CD4-positive, alpha-beta T cell treated with Interleukin-10 for 1 hour (primary cell): ENCODE results near the gene PYDC2.

Experiments
- DNase-seq: peaks from one replicate; pipeline ENCODE4 v3.0.0-alpha.2; 2020

PYDC2 gene

GRCh38 chr3:191461113-191461595 lies at the start of gene PYDC2:
Gene PYDC2 (plus strand): TSS chr3:191461163. CDS start chr3:191461163, 0 bp downstream.
- DNase-seq: no peak

GRCh38 chr3:191412759-191413158 lies 48.2 kb upstream of the PYDC2 start:
- no peak for DNase-seq

GRCh38 chr3:191414286-191414685 lies 46.7 kb upstream of the PYDC2 start:
- no peak for DNase-seq

- DNase-seq: no peak
Measured at GRCh38 chr3:191414732-191415131, 46.2 kb upstream of the PYDC2 start.

- DNase-seq: no peak
Measured at GRCh38 chr3:191415566-191415965, 45.4 kb upstream of the PYDC2 start.

- no peak for DNase-seq
Measured at GRCh38 chr3:191417457-191417729, 43.6 kb upstream of the PYDC2 start.

GRCh38 chr3:191420771-191421170 lies 40.2 kb upstream of the PYDC2 start:
- no peak for DNase-seq

- no peak for DNase-seq
Measured at GRCh38 chr3:191424881-191425280, 36.1 kb upstream of the PYDC2 start.

- DNase-seq: no peak
Measured at GRCh38 chr3:191425322-191425734, 35.6 kb upstream of the PYDC2 start.

GRCh38 chr3:191426311-191426710 lies 34.7 kb upstream of the PYDC2 start:
- DNase-seq: no peak

- no peak for DNase-seq
Measured at GRCh38 chr3:191428177-191428576, 32.8 kb upstream of the PYDC2 start.

- no peak for DNase-seq
Measured at GRCh38 chr3:191430103-191430502, 30.9 kb upstream of the PYDC2 start.

GRCh38 chr3:191431160-191431822 lies 29.7 kb upstream of the PYDC2 start:
- DNase-seq: no peak

GRCh38 chr3:191432162-191432561 lies 28.8 kb upstream of the PYDC2 start:
- DNase-seq: no peak

- no peak for DNase-seq
Measured at GRCh38 chr3:191434024-191434423, 26.9 kb upstream of the PYDC2 start.

GRCh38 chr3:191435981-191436380 lies 25.0 kb upstream of the PYDC2 start:
- DNase-seq: no peak

- no peak for DNase-seq
Measured at GRCh38 chr3:191438150-191438814, 22.7 kb upstream of the PYDC2 start.

GRCh38 chr3:191440532-191440931 lies 20.4 kb upstream of the PYDC2 start:
- no peak for DNase-seq

GRCh38 chr3:191441687-191442086 lies 19.3 kb upstream of the PYDC2 start:
- DNase-seq: no peak

- no peak for DNase-seq
Measured at GRCh38 chr3:191444569-191444968, 16.4 kb upstream of the PYDC2 start.

- no peak for DNase-seq
Measured at GRCh38 chr3:191449256-191449655, 11.7 kb upstream of the PYDC2 start.

- DNase-seq: no peak
Measured at GRCh38 chr3:191455257-191455952, 5.6 kb upstream of the PYDC2 start.

GRCh38 chr3:191460360-191460759 lies 603 bp upstream of the PYDC2 start:
- no peak for DNase-seq

GRCh38 chr3:191470080-191470479 lies 9.1 kb downstream of the PYDC2 start:
- no peak for DNase-seq
